ENCODE data around the gene MRPL54.

Gene MRPL54

GRCh38 chr19:3762501-3763459 is at the start of gene MRPL54:
Gene MRPL54 (plus strand): TSS chr19:3762682. CDS start chr19:3762701, 19 bp downstream.
- peak; percentile 100 for DNase-seq (ENCODE audit: low spot score)

- no peak for DNase-seq (ENCODE audit: low spot score)
Measured at GRCh38 chr19:3716147-3716668, 46.3 kb upstream of the MRPL54 start.

GRCh38 chr19:3719868-3720267 is 42.6 kb upstream of the MRPL54 start:
- DNase-seq (ENCODE audit: low spot score): no peak

- DNase-seq (ENCODE audit: low spot score): no peak
Measured at GRCh38 chr19:3720349-3720917, 42.0 kb upstream of the MRPL54 start.

GRCh38 chr19:3721131-3721886 is 41.2 kb upstream of the MRPL54 start:
- peak; percentile 96 for DNase-seq (ENCODE audit: low spot score)

GRCh38 chr19:3721887-3722442 is 40.5 kb upstream of the MRPL54 start:
- DNase-seq (ENCODE audit: low spot score): no peak

GRCh38 chr19:3722443-3723109 is 39.9 kb upstream of the MRPL54 start:
- DNase-seq (ENCODE audit: low spot score): no peak

- no peak for DNase-seq (ENCODE audit: low spot score)
Measured at GRCh38 chr19:3723110-3723488, 39.4 kb upstream of the MRPL54 start.

GRCh38 chr19:3723883-3724282 is 38.6 kb upstream of the MRPL54 start:
- DNase-seq (ENCODE audit: low spot score): no peak

GRCh38 chr19:3725121-3725520 is 37.4 kb upstream of the MRPL54 start:
- no peak for DNase-seq (ENCODE audit: low spot score)

GRCh38 chr19:3725640-3726310 is 36.7 kb upstream of the MRPL54 start:
- DNase-seq (ENCODE audit: low spot score): no peak

- DNase-seq (ENCODE audit: low spot score): no peak
Measured at GRCh38 chr19:3730457-3730958, 32.0 kb upstream of the MRPL54 start.

- no peak for DNase-seq (ENCODE audit: low spot score)
Measured at GRCh38 chr19:3732108-3732507, 30.4 kb upstream of the MRPL54 start.

- DNase-seq (ENCODE audit: low spot score): no peak
Measured at GRCh38 chr19:3733549-3734309, 28.8 kb upstream of the MRPL54 start.

GRCh38 chr19:3734310-3734600 is 28.2 kb upstream of the MRPL54 start:
- DNase-seq (ENCODE audit: low spot score): no peak

- DNase-seq (ENCODE audit: low spot score): no peak
Measured at GRCh38 chr19:3736106-3736724, 26.3 kb upstream of the MRPL54 start.

- DNase-seq (ENCODE audit: low spot score): no peak
Measured at GRCh38 chr19:3737487-3738205, 24.8 kb upstream of the MRPL54 start.

GRCh38 chr19:3738477-3739220 is 23.8 kb upstream of the MRPL54 start:
- DNase-seq (ENCODE audit: low spot score): no peak

All from AG20443 (cell line).